ENCODE data around the gene NAV2. TPM values are rescaled to one million over a fixed set of nuclear protein-coding genes. Genes with fewer than 3 reads are reported as not detected.

NAV2 gene
- total RNA-seq, 3 donors from 2014 or later = 21.9 to 65.9 (median 30.9) TPM

DNA sequence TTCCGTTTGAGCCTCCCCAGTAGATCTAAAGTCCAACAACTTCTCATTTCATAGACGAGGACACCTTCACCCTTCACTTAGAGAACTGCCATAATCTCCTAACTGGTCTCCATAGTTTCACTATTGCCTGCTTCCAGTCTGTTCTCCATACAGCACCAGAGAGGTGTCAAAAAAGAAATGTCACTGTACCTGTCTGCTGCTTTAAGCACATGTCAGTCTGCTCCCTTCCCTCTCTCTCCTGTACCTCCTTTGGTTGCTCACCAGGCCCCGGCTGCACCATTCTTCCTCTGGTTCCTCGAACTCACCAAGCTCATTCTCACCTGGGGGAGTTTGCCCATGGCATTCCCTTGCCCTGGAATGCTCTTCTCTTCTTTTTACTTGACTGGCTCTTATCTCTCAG is 75.8 kb downstream of the NAV2 start:
- H3K4me3 ChIP-seq = no peak overlapping the region
- DNase-seq (no peak), ATAC-seq (no peak)
- no peaks in the 10 kb centered on the region for H3K9me3 ChIP-seq
- intact Hi-C loops (cut with DNase I, micrococcal nuclease) = no loop called here
- H3K4me1 ChIP-seq (ENCODE audit: low read depth) = peaks cover 27% of the 10 kb centered on the region
- no peaks in the 10 kb centered on the region for H3K36me3 ChIP-seq (ENCODE audit: low read depth)
- TF ChIP-seq, protein P1, sequence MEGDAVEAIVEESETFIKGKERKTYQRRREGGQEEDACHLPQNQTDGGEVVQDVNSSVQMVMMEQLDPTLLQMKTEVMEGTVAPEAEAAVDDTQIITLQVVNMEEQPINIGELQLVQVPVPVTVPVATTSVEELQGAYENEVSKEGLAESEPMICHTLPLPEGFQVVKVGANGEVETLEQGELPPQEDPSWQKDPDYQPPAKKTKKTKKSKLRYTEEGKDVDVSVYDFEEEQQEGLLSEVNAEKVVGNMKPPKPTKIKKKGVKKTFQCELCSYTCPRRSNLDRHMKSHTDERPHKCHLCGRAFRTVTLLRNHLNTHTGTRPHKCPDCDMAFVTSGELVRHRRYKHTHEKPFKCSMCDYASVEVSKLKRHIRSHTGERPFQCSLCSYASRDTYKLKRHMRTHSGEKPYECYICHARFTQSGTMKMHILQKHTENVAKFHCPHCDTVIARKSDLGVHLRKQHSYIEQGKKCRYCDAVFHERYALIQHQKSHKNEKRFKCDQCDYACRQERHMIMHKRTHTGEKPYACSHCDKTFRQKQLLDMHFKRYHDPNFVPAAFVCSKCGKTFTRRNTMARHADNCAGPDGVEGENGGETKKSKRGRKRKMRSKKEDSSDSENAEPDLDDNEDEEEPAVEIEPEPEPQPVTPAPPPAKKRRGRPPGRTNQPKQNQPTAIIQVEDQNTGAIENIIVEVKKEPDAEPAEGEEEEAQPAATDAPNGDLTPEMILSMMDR (IDR thresholded peaks at IDR 0.05) = no peak

DNA sequence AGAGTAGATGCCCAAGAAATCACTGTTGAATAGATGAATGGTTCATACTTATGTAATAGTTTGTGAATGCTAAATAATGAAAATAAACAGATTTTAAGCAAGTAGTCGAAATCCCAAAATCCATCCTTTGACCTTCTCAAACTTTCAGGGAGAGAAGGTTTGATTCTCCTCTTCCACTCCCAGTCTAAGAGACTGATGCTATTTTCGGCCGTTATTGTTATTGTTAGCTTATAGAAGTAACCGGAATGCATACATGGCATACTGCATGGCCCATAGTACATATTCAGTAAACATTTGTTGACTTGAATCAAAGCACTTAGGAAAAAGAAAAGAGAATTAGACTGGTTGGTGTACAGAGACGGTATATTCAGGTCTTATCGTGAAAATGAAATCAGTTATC is 76.6 kb downstream of the NAV2 start:
- no peaks in the 10 kb centered on the region for H3K36me3 ChIP-seq (ENCODE audit: low read depth)
- H3K4me1 ChIP-seq (ENCODE audit: low read depth) = peaks cover 30% of the 10 kb centered on the region
- ATAC-seq = no peak
- intact Hi-C loops (cut with DNase I, micrococcal nuclease) = no loop called here
- DNase-seq = no peak
- TF ChIP-seq, protein P1 (IDR thresholded peaks at IDR 0.05) = no peak
- no peaks in the 10 kb centered on the region for H3K9me3 ChIP-seq
- no peak overlapping the region for H3K4me3 ChIP-seq

DNA sequence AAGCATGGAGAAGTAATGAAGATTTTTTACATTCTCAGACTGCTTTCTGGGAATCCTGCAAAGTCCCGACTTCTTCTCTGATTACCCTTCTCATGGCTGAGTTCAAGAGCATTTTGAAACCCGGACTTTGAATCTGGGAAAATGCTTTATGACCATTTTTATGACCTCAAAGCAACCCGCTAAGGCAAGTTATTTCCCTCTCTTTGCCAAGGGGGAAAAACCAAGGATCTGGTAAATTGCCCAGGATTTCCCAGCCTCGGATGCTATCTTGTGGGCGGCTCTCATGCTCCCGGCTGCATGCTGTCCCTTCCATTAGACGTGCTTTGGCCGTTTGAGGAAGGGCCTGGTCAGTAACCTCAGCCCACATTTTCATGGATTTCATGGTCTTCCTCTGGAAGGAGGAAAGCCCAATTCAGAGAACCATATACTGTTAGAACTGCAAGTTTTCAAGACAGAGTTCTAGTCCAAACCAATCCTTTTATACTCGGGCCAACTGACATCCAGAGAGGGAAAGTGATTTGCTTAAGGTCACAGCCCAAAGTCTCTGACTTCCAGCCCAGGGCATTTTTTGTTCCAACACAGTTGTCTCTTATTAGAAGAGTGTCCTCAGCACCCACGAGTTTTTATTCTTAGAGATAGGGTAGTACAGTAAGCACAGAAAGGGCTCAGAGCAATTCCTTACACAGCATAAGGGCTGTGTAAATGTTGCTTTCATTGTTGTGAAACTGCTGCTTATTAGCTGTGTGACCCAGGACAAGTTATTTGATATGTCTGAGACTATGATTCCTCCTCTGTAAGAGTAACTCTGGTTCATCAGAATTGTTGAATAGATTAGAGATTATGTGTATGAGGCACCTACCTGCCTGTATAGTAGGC is 77.4 kb downstream of the NAV2 start:
- Histone ChIP-seq H3K4me3 (no peak overlapping the region), H3K4me1 (ENCODE audit: low read depth) (peaks cover 30% of the 10 kb centered on the region), H3K36me3 (ENCODE audit: low read depth) (no peaks in the 10 kb centered on the region), H3K9me3 (no peaks in the 10 kb centered on the region)
- intact Hi-C loops (cut with DNase I, micrococcal nuclease) = no loop called here
- ATAC-seq = peak; percentile 72
- peak; percentile 59 to 75 (median 59) for DNase-seq
- TF ChIP-seq, protein P1 (IDR thresholded peaks at IDR 0.05) = no peak

DNA sequence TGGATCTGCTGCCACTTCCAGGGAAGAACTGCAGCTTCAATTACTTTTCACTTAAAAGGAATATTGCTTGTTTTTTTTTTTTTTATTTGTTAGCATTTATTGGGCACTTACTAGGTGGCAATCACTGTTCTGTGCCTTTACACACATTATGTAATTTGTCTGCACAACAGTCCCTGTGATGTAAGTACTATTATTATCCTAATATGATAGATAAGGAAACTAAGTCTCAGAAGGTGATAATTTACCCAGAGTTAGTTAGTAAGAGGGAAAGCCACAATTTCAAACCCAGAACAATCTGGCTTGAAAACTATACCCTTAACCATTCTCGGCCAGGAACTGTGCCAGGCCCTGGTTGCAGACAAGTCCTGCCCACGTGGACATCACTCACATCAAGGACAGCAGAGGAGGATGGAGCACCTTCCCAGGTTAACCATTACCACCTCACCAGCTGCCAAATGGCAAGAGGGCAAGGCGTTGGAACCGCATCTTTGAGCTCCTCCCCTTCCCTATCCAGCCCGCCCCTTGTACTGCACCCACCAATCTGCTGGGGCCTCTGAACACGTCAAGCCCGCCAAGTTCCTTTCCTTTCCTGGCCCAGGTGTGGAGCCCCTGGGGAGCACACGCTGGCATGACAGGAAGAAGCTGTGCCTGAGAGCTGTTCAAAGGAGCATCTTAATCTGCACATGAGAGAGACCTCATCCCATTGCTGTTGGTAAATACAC is 78.4 kb downstream of the NAV2 start:
- H3K9me3 ChIP-seq = no peaks in the 10 kb centered on the region
- peaks cover 30% of the 10 kb centered on the region for H3K4me1 ChIP-seq (ENCODE audit: low read depth)
- H3K4me3 ChIP-seq = no peak overlapping the region
- no peaks in the 10 kb centered on the region for H3K36me3 ChIP-seq (ENCODE audit: low read depth)
- DNase-seq (peak; percentile 83 to 87 (median 85)), ATAC-seq (peak; percentile 85)
- TF ChIP-seq, protein P1 (IDR thresholded peaks at IDR 0.05) = no peak
- intact Hi-C loops (cut with DNase I, micrococcal nuclease) = no loop called here

DNA sequence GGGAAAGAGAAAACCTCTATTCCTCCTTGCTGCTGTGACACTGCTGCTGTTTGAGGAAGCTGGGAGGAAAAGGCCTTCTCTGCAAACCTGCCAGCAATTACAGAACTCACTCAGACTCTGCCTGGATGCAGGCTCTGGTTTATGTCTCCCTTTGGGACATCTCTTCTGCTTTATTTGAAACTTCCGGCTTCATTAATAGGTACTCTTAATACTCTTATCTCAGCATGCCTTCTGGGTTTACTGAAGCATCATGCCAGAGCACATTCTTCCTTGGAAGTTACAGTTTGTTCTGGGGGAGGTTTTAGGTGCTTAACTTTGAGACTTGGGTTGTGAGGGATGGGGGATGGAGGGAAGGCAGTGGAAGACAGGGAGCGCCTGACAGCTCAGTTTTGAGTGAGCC is 79.9 kb downstream of the NAV2 start:
- intact Hi-C loops (cut with DNase I, micrococcal nuclease) = no loop called here
- TF ChIP-seq, protein P1 (IDR thresholded peaks at IDR 0.05) = no peak
- no peaks in the 10 kb centered on the region for H3K36me3 ChIP-seq (ENCODE audit: low read depth)
- no peak for ATAC-seq
- no peak overlapping the region for H3K4me3 ChIP-seq
- H3K4me1 ChIP-seq (ENCODE audit: low read depth) = peaks cover 30% of the 10 kb centered on the region
- DNase-seq = no peak
- H3K9me3 ChIP-seq = no peaks in the 10 kb centered on the region

Data from mucosa of descending colon (tissue), 3 donors.